GM12873 (cell line): ENCODE data around the gene DUS1L.

Source experiments
- TF ChIP-seq, protein P1 (sequence below): IDR thresholded peaks from 2 replicates; pipeline ENCODE4 v1.5.1; 2012; ENCODE audit warnings: low read depth, mild to moderate bottlenecking, moderate library complexity, low read length, control low read depth; ENCODE audit not compliant: insufficient read depth; ENCODE audit errors: missing control alignments

Gene DUS1L

GRCh38 chr17:82050152-82050760 lies 15.3 kb downstream of the DUS1L start:
- TF ChIP-seq, protein P1, sequence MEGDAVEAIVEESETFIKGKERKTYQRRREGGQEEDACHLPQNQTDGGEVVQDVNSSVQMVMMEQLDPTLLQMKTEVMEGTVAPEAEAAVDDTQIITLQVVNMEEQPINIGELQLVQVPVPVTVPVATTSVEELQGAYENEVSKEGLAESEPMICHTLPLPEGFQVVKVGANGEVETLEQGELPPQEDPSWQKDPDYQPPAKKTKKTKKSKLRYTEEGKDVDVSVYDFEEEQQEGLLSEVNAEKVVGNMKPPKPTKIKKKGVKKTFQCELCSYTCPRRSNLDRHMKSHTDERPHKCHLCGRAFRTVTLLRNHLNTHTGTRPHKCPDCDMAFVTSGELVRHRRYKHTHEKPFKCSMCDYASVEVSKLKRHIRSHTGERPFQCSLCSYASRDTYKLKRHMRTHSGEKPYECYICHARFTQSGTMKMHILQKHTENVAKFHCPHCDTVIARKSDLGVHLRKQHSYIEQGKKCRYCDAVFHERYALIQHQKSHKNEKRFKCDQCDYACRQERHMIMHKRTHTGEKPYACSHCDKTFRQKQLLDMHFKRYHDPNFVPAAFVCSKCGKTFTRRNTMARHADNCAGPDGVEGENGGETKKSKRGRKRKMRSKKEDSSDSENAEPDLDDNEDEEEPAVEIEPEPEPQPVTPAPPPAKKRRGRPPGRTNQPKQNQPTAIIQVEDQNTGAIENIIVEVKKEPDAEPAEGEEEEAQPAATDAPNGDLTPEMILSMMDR = no peak

DNA sequence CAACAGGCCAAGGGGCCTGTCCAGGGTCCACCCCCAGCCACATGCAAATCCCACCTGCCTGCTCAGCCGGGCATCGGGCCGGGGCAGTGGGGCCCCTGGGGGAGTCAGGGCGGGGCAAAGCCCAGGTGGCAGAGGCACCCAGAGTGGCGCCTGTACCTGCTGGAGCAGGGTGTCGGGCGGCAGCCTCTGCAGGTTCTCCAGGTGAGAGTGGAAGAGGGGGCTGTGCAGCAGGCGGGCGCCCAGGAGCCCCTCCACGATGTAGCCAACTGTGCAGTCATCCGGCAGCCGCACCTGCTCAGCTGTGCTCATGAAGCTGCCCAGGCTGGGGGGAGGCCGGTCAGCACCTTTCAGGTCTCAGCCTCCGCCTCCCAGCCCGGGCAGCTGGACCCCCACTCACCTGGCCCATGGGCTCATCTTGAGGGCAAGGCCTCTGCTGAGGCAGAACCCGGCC lies 16.1 kb downstream of the DUS1L start:
- TF ChIP-seq, protein P1 = no peak

DNA sequence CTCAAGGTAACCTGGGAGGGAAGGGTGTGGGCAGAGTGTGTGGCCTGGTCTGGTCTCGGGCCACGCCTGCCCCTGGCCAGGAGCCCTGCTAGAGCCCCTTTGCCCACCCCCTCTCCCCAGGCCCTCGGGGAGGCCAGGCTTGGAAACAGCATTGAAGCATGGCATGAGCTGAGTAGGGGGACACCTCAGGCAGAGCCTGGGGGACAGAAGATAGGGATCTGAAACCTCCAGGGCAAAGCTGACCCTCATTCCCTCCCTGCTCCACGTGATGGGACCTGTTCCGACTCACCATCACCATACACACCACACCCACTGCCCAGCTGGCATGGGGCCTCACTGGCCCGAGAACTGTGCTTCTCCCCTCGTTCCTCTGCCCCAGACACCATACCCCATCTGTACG lies 16.5 kb downstream of the DUS1L start:
- TF ChIP-seq, protein P1 = no peak

- TF ChIP-seq, protein P1 = no peak
These were observed 17.0 kb downstream of the DUS1L start for GRCh38 chr17:82048571-82048971.

DNA sequence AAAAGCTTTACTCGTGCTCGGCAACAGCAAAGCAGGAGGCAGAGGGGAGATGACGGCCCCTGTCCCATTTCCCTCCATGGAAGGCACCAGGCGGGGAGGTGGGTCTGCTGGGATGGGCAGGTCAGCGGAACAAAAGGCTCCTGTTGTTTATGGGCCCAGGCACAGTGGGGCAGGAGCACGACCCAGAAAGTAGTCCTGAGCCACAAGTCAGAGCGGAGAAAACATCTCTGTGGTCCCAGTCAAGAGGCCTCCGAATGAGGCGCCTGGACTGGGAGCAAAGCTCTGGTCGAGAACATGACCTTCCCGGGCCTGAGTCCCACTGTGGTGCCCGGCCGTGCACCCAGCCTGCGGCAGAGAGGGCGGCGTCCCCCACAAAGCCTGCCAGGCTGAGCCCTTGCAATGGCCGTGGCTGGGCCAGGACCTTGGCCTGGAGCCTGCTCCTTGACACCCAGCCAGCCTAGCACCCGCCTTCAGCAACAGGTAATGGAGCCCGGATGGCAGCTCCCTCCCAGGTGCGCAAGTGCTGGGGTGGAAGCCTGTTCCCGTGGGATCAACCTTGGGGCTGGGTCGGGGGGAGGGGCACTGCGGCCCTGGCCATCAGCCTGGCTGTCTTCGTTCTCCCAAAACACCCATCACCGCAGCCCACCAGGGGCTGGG lies 17.6 kb downstream of the DUS1L start:
- TF ChIP-seq, protein P1 = no peak

DNA sequence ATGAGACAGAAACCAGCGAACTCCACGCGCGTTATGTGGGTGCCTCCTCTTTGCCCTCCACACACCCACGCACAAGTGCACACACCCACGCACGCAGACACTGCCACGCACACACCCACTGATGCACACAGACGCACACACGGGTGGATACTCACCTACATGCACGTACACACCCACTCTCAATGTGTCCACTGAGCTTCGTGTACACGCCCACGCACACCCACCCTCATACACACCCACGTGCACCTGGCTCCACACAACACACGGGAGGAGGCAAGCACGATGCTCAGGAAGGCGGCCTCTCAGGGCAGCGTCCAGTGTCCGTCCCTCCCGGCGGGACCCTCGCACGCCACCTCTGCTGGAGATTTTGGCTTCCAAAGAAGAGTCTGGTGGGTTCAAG lies 18.2 kb downstream of the DUS1L start:
- TF ChIP-seq, protein P1 = no peak

DNA sequence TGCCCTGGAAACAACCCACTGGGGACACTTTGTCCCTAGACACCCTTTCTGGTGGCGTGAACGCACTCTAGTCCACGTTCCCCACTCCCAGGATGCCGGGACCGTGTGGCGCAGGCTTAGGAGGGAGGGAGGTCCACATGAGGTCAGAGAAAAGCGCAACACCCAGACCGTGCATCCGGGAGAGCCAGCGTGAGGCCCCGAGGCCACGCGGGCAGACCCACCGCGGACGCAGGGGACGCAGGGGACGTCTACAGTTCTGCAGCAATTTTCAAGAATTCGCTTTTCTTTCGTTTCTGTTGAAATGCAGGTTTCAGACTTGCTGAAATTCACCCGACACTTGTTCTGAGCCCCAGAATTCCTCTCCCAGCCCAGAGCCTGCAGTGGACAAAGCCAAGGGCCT lies 18.7 kb downstream of the DUS1L start:
- TF ChIP-seq, protein P1 = no peak
